GM12873 (cell line): ENCODE measurements around the gene HAP1.

Experiments
- TF ChIP-seq, protein P1 (sequence below): IDR thresholded peaks from 2 replicates; pipeline ENCODE4 v1.5.1; 2012; ENCODE audit warnings: low read depth, mild to moderate bottlenecking, moderate library complexity, low read length, control low read depth; ENCODE audit not compliant: insufficient read depth; ENCODE audit errors: missing control alignments

Gene HAP1

DNA sequence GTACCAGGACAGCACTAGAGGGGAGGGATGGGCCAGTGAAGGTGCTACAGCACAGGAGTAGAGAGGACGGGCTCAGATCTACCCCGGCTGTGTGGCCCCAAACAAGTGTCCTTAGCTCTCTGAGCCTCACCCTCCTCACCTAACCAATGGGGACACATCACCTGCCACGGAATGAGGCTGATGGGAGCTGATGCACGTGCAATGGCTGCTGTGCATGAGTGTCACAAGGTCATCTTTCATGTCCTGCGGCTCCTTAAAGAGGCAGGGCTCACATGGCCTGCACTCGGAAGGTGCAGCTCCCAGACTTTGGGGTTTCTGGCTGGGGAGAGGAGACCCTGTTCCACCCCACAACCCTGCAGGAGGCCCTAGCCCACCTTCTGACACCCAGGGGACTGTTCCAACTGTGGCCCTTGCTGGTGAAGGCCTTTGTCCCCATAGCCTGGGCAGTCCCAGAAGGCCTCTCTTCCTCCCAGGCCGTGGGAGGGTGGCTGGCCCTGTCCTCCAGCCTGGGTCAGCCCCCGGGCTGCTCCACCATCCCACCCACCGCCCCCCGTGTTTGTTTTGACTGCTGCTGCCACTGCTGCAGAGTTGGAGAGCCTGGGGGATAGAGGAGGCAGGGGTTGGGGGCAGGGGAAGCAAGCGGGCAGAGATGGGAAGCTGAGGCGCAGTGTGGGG lies 10.5 kb downstream of the HAP1 start:
- TF ChIP-seq, protein P1, sequence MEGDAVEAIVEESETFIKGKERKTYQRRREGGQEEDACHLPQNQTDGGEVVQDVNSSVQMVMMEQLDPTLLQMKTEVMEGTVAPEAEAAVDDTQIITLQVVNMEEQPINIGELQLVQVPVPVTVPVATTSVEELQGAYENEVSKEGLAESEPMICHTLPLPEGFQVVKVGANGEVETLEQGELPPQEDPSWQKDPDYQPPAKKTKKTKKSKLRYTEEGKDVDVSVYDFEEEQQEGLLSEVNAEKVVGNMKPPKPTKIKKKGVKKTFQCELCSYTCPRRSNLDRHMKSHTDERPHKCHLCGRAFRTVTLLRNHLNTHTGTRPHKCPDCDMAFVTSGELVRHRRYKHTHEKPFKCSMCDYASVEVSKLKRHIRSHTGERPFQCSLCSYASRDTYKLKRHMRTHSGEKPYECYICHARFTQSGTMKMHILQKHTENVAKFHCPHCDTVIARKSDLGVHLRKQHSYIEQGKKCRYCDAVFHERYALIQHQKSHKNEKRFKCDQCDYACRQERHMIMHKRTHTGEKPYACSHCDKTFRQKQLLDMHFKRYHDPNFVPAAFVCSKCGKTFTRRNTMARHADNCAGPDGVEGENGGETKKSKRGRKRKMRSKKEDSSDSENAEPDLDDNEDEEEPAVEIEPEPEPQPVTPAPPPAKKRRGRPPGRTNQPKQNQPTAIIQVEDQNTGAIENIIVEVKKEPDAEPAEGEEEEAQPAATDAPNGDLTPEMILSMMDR, result no peak

DNA sequence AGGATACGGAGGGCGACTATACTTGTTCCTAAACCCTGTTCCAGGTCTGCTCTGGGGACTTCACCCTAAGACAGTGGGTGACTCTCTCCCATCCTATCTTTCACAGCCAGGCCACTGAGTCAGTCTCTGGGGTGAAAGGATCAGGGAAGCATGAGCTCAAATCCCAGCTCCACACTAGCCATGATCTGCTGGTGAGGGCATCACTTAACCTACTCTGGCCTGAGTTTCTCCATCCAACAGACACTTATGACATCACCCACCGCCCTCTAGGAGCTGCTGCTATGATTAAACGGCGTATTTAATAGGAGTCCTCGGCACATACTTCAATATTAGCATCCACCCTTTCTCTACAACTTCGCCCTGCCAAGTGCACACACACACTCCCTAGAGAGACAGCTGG lies 12.2 kb downstream of the HAP1 start:
- TF ChIP-seq, protein P1, result no peak

DNA sequence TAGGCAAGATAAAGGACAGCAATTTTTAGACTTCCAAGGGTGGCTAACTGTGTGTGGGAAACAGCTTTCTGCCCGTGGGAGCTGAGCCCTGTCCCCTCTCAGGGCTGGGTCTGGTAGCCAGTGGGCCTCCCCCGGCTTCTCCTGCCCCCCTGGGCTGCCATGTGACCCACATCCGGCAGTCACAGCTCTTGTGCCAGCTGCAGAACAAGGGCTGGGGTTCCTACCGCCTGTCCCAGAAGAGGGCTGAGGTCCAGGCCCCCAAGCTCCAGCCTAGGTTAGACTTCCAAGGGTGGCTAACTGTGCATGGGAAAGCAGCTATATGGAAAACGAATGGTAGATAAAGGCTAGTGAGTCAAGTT lies 16.2 kb downstream of the HAP1 start:
- TF ChIP-seq, protein P1, result no peak

DNA sequence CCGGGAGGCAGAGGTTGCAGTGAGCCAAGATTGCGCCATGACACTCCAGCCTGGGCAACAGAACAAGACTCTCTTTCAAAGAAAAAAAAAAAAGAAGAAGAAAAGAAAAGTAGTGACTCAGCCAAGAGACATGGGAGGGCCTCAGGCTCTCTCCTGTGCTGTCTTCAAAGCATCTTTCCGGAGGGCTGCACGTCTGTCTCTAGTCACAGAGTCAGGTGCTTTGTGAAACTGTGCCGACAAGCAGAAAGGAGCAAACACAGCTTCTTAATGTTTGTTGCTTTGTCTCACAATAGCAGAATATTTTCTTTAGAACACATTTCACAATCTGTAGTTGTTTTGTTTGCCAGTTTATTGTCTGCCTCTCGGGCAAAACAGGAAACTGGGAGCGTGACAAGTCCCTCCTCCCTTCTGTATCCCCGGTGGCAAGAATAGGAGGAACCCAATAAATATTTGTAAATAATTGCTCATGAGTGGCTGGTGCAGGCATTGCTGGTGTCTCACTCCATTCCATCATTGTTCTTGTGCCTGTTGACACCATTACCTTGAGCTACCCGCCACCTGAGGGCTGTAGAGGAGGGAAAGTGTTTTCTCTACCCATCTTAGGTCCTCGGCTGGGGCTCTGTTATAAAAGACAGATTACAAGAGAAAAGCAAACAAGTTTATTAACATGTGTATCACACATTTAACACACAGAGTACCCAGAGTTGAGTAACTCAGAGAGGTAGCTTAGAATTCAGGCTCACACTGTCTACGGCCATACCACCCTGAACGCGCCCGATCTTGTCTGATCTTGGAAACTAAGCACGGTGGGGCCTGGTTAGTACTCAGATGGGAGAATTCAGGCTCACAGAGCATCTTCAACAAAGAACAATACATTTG lies 16.8 kb downstream of the HAP1 start:
- TF ChIP-seq, protein P1, result no peak

DNA sequence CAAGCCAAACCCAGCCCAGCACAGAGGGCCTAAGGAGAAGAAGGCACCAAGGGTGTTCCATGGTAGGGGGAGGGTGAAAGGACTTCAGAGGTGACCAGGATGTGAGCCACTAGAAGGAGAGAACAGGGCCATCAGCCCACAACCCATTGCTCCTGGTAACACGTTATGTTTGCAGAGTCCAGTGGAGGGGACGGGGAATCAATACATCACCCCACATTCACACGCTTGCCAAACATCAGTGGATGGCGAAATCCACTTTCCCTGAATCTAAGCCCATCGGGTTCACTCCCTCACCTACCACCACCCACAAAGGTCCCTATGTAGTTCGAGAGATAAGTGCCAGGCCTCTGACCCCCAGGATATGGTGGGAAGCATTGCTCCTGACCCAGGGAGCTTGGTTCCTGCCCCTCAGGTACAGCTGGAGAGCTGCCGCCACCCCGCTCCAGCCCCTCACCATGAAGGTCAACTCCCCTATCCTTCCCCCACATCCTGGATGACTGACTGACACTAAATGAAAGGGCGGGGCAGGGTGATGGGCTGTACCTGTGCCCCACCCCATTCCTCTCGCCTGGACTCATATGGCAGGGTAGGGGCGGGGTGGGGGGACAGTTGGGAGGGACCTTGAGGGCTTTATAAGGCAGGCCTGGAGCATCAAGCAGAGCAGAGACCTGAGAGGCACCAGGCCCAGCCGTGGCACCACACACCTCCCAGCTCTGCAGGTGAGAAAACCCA lies 22.6 kb downstream of the HAP1 start, which contains the start of gene GAST:
Gene GAST, plus strand, starts transcription at position 663 of the 732 bp plus-strand sequence. CDS start 3,106 bp downstream, outside the sequence.
- TF ChIP-seq, protein P1, result no peak

DNA sequence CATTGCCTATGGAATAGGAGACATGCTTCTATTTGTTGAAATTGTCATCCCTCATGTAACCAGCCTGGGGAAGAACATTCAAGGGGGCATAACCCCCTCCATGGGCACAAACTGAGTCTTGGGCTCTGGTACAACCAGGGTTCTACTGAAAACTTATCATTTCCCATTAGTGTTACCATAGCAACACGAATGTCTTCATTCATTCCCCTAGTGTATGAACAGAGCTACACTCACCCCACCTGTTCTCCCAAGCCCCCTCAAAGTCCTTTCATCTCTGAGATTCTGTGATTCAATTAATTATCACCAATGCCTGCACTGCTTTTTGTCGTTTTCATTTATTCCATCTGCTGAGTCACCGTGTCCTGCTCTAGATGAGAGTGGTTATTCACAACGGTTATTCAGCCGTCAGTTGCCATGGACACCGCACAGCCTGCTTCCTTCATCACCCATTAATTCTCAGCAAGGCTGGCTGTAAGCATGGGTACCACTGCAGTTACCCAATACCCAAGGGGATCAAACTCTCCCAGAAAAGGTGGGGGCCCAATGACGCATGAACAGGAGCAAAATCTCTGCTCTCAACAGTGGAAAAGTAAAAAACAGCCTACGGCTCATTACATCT lies 23.9 kb downstream of the HAP1 start:
- TF ChIP-seq, protein P1, result no peak
